ENCODE measurements around the gene SCUBE1. TPM values are rescaled to one million over a fixed set of nuclear protein-coding genes. Genes with fewer than 3 reads are reported as not detected.

The SCUBE1 gene
- total and polyA plus RNA-seq, 2 of the 4 experiments (the other 2 are of a cell fraction), result not detected

- DNase-seq (no peak), ATAC-seq (ENCODE audit: low read depth) (no peak)
- no peak overlapping the region for H2AFZ ChIP-seq (replicated peaks; ENCODE audit: low read length, poor library complexity)
- H4K91ac ChIP-seq (ENCODE audit: insufficient read depth, low read depth, low read length), result no peak overlapping the region
- peaks cover 11% of the 10 kb centered on the region for H3K9me1 ChIP-seq (ENCODE audit: insufficient read depth, low read length)
- H4K20me1 ChIP-seq (ENCODE audit: insufficient read depth, low read length), result peaks cover 54% of the 10 kb centered on the region
- no peak overlapping the region for H2AK5ac ChIP-seq (ENCODE audit: low read depth, low read length)
- H3K9ac ChIP-seq (ENCODE audit: low read depth, low read length), result no peak overlapping the region
- no TSS peak for BruUV-seq (replicated peaks)
- in situ Hi-C loops (cut with MboI; ENCODE audit: low sequenced_read_pairs) (no loop called here), dilution Hi-C loops (cut with HindIII; ENCODE audit: low sequenced_read_pairs, unreplicated experiment) (no loop called here), intact Hi-C loops (cut with micrococcal nuclease) (no loop called here)
- no peak overlapping the region for H3K18ac ChIP-seq (ENCODE audit: low read depth, low read length)
- ChIA-PET CTCF (interaction anchor here (1.3 kb wide), 1 partner anchor 49 kb away, joined by 3 read pairs; no protein-coding TSS in a partner anchor), POLR2A (ENCODE audit: unreplicated experiment) (no interaction called here)
- no peak overlapping the region for H3K4me2 ChIP-seq (ENCODE audit: low read depth, low read length)
- no peaks in the 10 kb centered on the region for H3K9me3 ChIP-seq (ENCODE audit: control insufficient read depth, insufficient read depth, low read length)
- H3K4ac ChIP-seq (ENCODE audit: low read depth, low read length), result no peak overlapping the region
- H2BK15ac ChIP-seq (ENCODE audit: low read depth, low read length), result no peak overlapping the region
- 71% methylated on average over 7 of the region's 24 CpGs; no CpG with 5 or more reads in 1 of the 2 experiments for WGBS, 2 experiments (ENCODE audit: extremely low coverage in 2 of 2, insufficient read length in 1 of 2)
- no peak overlapping the region for H2BK20ac ChIP-seq (ENCODE audit: low read depth, low read length)
- H3K27ac ChIP-seq (ENCODE audit: insufficient read depth, low read length), result no peak overlapping the region
- peaks cover 20 to 62% of the 10 kb centered on the region in 2 experiments; a peak in 3 of 4 replicates for H3K79me1 ChIP-seq (ENCODE audit: low read depth in 1 of 2, low read length in 2 of 2)
- no peaks in the 10 kb centered on the region for H3K27me3 ChIP-seq (ENCODE audit: control insufficient read depth, insufficient read depth, low read length)
- no peak overlapping the region for H4K5ac ChIP-seq (ENCODE audit: low read depth, low read length)
- no peak overlapping the region for H3K56ac ChIP-seq (ENCODE audit: extremely low read depth, insufficient read depth, low read length)
- TF ChIP-seq ELK1 (IDR thresholded peaks at IDR 0.05; ENCODE audit: borderline replicate concordance, low read depth, low read length) (no peak), SMC3 (IDR thresholded peaks at IDR 0.05; ENCODE audit: low read depth, low read length) (no peak), CEBPB (IDR thresholded peaks at IDR 0.05; ENCODE audit: low read depth, low read length) (no peak), CHD1 (IDR thresholded peaks at IDR 0.05; ENCODE audit: low read depth, low read length) (no peak), USF2 (IDR thresholded peaks at IDR 0.05; ENCODE audit: low read depth, low read length) (no peak), NFE2L2 (IDR thresholded peaks at IDR 0.05; ENCODE audit: low read depth, low read length) (no peak), MXI1 (IDR thresholded peaks at IDR 0.05; ENCODE audit: borderline replicate concordance, low read depth, low read length) (no peak), BHLHE40 (IDR thresholded peaks at IDR 0.05; ENCODE audit: low read depth, low read length) (no peak), POLR2A (IDR thresholded peaks at IDR 0.05; ENCODE audit: low read depth, low read length) (no peak), FOS (IDR thresholded peaks at IDR 0.05; ENCODE audit: low read depth, low read length) (no peak), MAFK (IDR thresholded peaks at IDR 0.05; ENCODE audit: low read depth, low read length) (no peak), MAZ (IDR thresholded peaks at IDR 0.05; ENCODE audit: borderline replicate concordance, low read depth, low read length) (no peak), CTCF (conservative IDR thresholded peaks at IDR 0.05; ENCODE audit: low read depth, low read length) (no peak), RAD21 (IDR thresholded peaks at IDR 0.05; ENCODE audit: low read length) (no peak), RCOR1 (IDR thresholded peaks at IDR 0.05; ENCODE audit: insufficient replicate concordance, low read length) (no peak)
- H3K4me3 ChIP-seq (ENCODE audit: insufficient read depth, low read depth, low read length), result no peak overlapping the region
- no peak overlapping the region; a peak in 1 of 4 replicates for H4K8ac ChIP-seq (ENCODE audit: low read depth in 2 of 2, low read length in 2 of 2)
- peaks cover 26% of the 10 kb centered on the region for H3K36me3 ChIP-seq (ENCODE audit: control insufficient read depth, insufficient read depth, low read length)
- H2BK120ac ChIP-seq (ENCODE audit: low read depth, low read length), result no peak overlapping the region
- no peak overlapping the region for H3K23ac ChIP-seq (ENCODE audit: low read depth, low read length)
- H3K14ac ChIP-seq (replicated peaks; ENCODE audit: low read depth, low read length), result no peak overlapping the region
- H2AK9ac ChIP-seq (replicated peaks; ENCODE audit: low read depth, low read length, poor library complexity), result no peak overlapping the region
- H2BK5ac ChIP-seq (ENCODE audit: low read depth, low read length, poor library complexity, severe bottlenecking), result no peak overlapping the region
- 0 out of 2 replicates have a peak, but pooled peaks cover 1% of the 10 kb centered on the region for H3K4me1 ChIP-seq (ENCODE audit: control insufficient read depth, insufficient read depth, low read length)
These were observed 184.2 kb downstream of the SCUBE1 start for GRCh38 chr22:43158778-43159483.

Data from IMR-90 (cell line).